AG10803 (cell line): Measurements from ENCODE around the gene TMEM45A.
"Not testable (repeated sequence)": the region's sequence is repeated elsewhere in the genome, so short reads cannot be mapped to it uniquely, and the experiment has no call there.

Source experiments
- DNase-seq: peaks from one replicate; pipeline ENCODE4 v3.0.0; 2010; ENCODE audit warnings: low read depth
- H3K4me3 ChIP-seq: 2 replicates; pipeline ENCODE4 v1.5.1; 2011; ENCODE audit warnings: mild to moderate bottlenecking, low read length, control low read depth
- TF ChIP-seq, protein P1 (sequence below): conservative IDR thresholded peaks from 2 replicates; pipeline ENCODE4 v1.5.1; 2011; ENCODE audit warnings: mild to moderate bottlenecking, low read length, control low read depth, inconsistent platforms

The TMEM45A gene, protein sequence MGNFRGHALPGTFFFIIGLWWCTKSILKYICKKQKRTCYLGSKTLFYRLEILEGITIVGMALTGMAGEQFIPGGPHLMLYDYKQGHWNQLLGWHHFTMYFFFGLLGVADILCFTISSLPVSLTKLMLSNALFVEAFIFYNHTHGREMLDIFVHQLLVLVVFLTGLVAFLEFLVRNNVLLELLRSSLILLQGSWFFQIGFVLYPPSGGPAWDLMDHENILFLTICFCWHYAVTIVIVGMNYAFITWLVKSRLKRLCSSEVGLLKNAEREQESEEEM

DNA sequence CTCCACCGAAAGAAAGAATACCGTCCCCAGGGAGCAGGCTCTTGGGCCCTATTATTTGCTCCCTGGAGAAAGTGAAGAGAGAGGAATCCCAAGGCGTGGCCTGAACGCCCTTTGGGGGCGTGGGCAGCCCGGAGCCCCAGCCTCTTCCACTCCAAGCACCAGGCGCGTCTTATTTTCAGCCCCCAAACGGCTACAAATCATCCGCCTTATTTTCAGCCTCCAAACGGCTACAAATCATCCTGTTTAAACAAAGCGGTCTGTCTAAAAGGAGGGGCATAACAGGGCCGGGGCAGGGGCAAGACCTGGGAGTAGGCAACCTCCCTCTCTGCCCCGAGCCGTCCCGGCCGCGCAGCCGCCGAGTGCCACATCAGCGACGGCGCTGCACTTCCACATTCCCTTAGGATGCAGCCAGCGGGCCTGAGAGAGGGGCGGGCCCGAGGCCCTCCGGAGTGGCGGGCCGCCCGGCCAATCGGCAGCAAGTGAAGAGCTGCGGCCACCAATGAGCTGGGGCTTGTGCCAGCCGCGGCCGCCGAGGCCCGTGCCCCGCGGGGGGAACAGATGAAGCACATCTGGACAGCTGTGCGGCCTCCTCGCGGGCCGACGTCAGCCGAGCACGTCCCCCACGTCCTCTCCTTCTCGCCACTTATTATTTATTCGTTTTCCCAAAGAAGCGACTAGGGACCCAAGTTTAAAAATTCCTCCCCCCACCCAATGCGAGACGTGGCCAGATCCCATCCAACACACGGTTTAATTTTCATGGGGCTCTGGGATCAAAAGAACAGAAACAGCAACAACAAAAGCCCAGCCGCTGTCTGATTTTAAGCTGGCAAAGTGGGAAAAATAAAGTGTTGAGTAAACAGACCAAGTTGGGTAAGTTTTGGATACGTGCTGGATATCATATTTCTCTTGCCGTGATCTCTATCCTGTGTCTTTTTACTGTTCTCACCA is at the start of gene TMEM45A:
TMEM45A (plus strand) TSS at position 561 of the 948 bp plus-strand sequence. CDS start 62,593 bp downstream, outside the sequence.
- DNase-seq, result peak; percentile 98
- H3K4me3 ChIP-seq, result peak within 1 kb of the TSS; percentile 68
- TF ChIP-seq, protein P1, sequence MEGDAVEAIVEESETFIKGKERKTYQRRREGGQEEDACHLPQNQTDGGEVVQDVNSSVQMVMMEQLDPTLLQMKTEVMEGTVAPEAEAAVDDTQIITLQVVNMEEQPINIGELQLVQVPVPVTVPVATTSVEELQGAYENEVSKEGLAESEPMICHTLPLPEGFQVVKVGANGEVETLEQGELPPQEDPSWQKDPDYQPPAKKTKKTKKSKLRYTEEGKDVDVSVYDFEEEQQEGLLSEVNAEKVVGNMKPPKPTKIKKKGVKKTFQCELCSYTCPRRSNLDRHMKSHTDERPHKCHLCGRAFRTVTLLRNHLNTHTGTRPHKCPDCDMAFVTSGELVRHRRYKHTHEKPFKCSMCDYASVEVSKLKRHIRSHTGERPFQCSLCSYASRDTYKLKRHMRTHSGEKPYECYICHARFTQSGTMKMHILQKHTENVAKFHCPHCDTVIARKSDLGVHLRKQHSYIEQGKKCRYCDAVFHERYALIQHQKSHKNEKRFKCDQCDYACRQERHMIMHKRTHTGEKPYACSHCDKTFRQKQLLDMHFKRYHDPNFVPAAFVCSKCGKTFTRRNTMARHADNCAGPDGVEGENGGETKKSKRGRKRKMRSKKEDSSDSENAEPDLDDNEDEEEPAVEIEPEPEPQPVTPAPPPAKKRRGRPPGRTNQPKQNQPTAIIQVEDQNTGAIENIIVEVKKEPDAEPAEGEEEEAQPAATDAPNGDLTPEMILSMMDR, result no peak

DNA sequence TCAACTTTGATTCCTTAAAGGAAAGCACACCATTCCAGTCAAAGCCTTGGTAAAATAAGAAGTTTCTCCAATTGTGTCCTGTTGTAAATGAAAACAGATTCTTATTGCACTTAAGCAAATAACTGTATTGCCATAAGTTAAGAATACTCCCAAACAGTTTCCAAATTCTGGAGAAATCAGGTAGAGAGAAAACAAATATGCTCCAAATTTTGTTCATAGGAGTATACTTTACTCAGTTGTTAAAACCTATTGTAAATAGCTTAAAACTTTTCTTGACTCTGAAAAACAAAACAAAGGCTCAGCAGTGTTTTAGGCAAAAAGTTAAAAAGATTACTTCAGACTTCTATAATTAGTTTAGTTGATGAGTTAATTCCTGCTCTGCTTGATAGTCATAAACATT is 48.7 kb upstream of the TMEM45A start:
- no peak for DNase-seq
- H3K4me3 ChIP-seq, result no peak overlapping the region
- TF ChIP-seq, protein P1, result no peak

DNA sequence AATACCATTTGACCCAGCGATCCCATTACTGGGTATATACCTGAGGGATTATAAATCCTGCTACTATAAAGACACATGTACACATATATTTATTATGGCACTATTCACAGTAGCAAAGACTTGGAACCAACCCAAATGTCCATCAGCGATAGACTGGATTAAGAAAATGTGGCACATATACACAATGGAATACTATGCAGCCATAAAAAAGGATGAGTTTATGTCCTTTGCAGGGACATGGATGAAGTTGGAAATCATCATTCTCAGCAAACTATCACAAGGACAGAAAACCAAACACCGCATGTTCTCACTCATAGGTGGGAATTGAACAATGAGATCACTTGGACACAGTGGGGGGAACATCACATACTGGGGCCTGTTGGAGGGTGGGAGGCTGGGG is 45.4 kb upstream of the TMEM45A start:
- not testable (repeated sequence) for H3K4me3 ChIP-seq, DNase-seq

DNA sequence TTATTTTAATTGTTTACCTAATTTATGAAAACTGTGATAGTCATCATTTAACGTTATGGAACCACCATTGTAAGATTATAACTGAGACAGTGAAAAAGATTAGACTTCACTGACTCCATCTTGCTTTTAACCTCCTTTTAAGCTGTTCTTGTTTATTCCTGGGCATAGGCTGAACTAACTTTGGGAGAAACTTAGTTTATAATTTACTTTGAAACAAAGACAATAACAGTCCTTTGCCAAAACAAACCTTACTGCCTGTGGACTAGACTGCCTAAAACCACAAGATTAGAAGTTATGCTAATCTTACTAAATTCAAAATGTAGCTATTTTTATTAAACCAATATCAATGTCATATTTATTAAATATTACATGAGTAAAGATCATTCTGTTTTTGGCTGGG is 44.3 kb upstream of the TMEM45A start:
- TF ChIP-seq, protein P1, result no peak
- no peak for DNase-seq
- no peak overlapping the region for H3K4me3 ChIP-seq

DNA sequence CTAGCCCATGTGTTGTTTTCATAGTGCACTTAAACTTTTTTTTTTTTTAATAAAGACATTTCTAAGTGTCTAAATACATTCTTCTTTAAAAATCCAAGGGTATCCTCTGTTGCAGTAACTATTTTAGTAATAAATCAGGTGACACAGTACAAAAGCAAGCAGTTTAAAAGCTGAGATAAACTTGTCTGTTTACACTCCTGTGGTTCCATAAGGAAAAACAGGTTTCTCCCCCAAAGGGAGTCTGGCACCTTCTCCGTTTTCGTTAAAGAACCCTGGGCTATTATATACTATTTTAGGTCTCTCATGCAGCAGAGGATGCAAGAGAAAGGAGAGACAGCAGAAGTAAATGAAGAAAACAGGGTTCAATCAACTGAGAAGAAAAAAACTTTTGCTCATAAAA is 43.2 kb upstream of the TMEM45A start:
- DNase-seq, result no peak

DNA sequence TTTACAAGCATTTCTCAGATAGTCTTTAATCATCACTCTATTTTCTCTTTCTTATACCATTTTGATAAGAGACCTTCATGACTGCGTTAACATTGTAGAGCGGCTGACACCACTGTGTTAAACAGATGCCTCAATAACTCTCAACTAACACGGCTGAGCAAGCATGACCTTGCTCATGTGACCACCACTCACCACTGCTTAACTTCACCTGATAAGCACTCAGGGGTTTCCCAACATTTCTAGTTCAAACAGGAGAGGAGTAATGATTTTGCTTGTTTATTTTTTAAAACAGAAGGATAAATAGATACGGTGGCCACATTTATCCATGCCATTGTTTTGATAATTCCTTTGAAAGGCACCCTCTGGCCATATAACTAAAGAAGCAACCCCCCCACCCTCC is 37.7 kb upstream of the TMEM45A start:
- TF ChIP-seq, protein P1, result no peak
- no peak for DNase-seq
- no peak overlapping the region for H3K4me3 ChIP-seq

More for the DNA sequence above, 43.2 kb upstream of the TMEM45A start:
- no peak overlapping the region for H3K4me3 ChIP-seq
- TF ChIP-seq, protein P1, result no peak

DNA sequence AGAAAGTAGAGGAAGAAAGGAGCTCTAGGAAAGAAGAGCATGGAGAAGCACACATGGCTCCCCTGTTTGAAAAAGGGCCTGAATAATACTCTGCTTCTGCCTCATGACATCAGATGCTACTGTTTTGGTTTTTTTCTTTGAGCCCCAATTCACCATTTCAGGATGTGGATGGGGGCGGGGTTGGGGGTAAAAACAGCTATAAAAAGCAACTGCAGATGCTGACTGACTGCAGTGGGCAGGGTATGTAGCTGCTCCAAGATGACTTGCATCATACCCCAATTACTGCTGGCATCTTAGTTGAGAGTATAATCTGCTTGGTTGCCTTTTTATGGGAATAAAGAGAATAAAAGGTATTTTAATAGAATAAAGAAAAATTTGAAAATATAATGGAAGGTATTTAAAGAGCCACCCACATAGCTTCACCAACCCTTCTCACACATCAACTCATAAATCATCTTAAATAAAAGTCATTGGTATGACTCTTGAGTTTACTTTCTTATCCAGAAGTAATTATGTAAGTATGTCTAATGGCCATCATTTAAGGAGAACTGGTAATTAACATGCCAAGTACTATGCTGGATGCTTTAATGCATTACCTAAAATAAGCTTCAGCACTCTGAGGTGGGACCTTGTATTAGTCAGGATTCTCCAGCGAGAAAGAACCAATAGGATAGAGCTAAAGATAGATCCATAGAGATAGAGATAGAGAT is 36.4 kb upstream of the TMEM45A start:
- TF ChIP-seq, protein P1, result no peak
- DNase-seq, result peak; percentile 5
- H3K4me3 ChIP-seq, result no peak overlapping the region
